Chondrocyte (in vitro differentiated cells): ENCODE data around the gene PPP2CA. TPM values are rescaled to one million over a fixed set of nuclear protein-coding genes. Genes with fewer than 3 reads are reported as not detected.

Experiments used
- DNase-seq: peaks from one replicate; pipeline ENCODE4 v3.0.0; 2021; ENCODE audit warnings: mixed read lengths, low spot score
- H3K27ac Mint-ChIP-seq: one replicate; pipeline ENCODE4 v1.8.0; 2021; ENCODE audit warnings: mild to moderate bottlenecking, moderate library complexity, mixed read lengths; ENCODE audit not compliant: unreplicated experiment
- H3K27me3 Mint-ChIP-seq: 2 replicates; pipeline ENCODE4 v1.8.0; 2021; ENCODE audit warnings: low read depth, mixed read lengths
- H3K36me3 Mint-ChIP-seq: 2 replicates; pipeline ENCODE4 v1.8.0; 2021; ENCODE audit warnings: low read depth, mixed read lengths
- H3K4me1 Mint-ChIP-seq: 2 replicates; pipeline ENCODE4 v1.8.0; 2021; ENCODE audit warnings: low read depth, mild to moderate bottlenecking, mixed read lengths
- H3K4me3 Mint-ChIP-seq: one replicate; pipeline ENCODE4 v1.8.0; 2021; ENCODE audit warnings: mild to moderate bottlenecking, moderate library complexity, mixed read lengths; ENCODE audit not compliant: unreplicated experiment
- H3K9me3 Mint-ChIP-seq: 2 replicates; pipeline ENCODE4 v1.8.0; 2021; ENCODE audit warnings: low read depth, mixed read lengths
- CTCF ChIP-seq: fragments of 200-600 bp; sonication (generic); IDR thresholded peaks from 2 replicates; pipeline ENCODE4 v1.5.0; 2021; ENCODE audit warnings: antibody characterized with exemption, mild to moderate bottlenecking, moderate library complexity
- total RNA-seq: library from RNA; stranded (reverse); gene quantifications from 3 replicates; pipeline ENCODE4 v1.2.1, GENCODE V29; 2021

Gene PPP2CA
- total RNA-seq, 1 donor from 2014 or later = 109 TPM

- Mint-ChIP-seq H3K4me1 (peaks cover 21% of the 10 kb centered on the region), H3K27me3 (no peaks in the 10 kb centered on the region), H3K4me3 (no peak overlapping the region), H3K9me3 (no peaks in the 10 kb centered on the region), H3K27ac (no peak overlapping the region), H3K36me3 (no peaks in the 10 kb centered on the region)
- TF ChIP-seq CTCF = no peak
- DNase-seq = no peak
Observed at GRCh38 chr5:134248256-134248655, 22.4 kb upstream of the PPP2CA start.

- no peak for TF ChIP-seq CTCF
- Mint-ChIP-seq H3K27me3 (no peaks in the 10 kb centered on the region), H3K36me3 (no peaks in the 10 kb centered on the region), H3K9me3 (no peaks in the 10 kb centered on the region), H3K27ac (no peak overlapping the region), H3K4me3 (no peak overlapping the region), H3K4me1 (peaks cover 18% of the 10 kb centered on the region)
- DNase-seq = no peak
Observed at GRCh38 chr5:134247428-134248224, 21.8 kb upstream of the PPP2CA start.

- H3K27ac Mint-ChIP-seq = no peak overlapping the region
- no peak for DNase-seq
- H3K9me3 Mint-ChIP-seq = no peaks in the 10 kb centered on the region
- no peaks in the 10 kb centered on the region for H3K36me3 Mint-ChIP-seq
- no peak for TF ChIP-seq CTCF
- H3K4me3 Mint-ChIP-seq = no peak overlapping the region
- no peaks in the 10 kb centered on the region for H3K27me3 Mint-ChIP-seq
- peaks cover 16% of the 10 kb centered on the region for H3K4me1 Mint-ChIP-seq
Observed at GRCh38 chr5:134246771-134247427, 21.0 kb upstream of the PPP2CA start.

GRCh38 chr5:134245692-134246091 is 19.8 kb upstream of the PPP2CA start:
- H3K27me3 Mint-ChIP-seq = no peaks in the 10 kb centered on the region
- H3K36me3 Mint-ChIP-seq = no peaks in the 10 kb centered on the region
- TF ChIP-seq CTCF = no peak
- H3K27ac Mint-ChIP-seq = no peak overlapping the region
- H3K4me3 Mint-ChIP-seq = no peak overlapping the region
- DNase-seq = no peak
- H3K4me1 Mint-ChIP-seq = peaks cover 18% of the 10 kb centered on the region
- H3K9me3 Mint-ChIP-seq = no peaks in the 10 kb centered on the region

- no peak for TF ChIP-seq CTCF
- H3K4me3 Mint-ChIP-seq = peak overlapping the region; percentile 43
- no peaks in the 10 kb centered on the region for H3K9me3 Mint-ChIP-seq
- no peaks in the 10 kb centered on the region for H3K27me3 Mint-ChIP-seq
- DNase-seq = no peak
- H3K36me3 Mint-ChIP-seq = no peaks in the 10 kb centered on the region
- peak overlapping the region; percentile 73 for H3K27ac Mint-ChIP-seq
- peaks cover 23% of the 10 kb centered on the region for H3K4me1 Mint-ChIP-seq
Observed at GRCh38 chr5:134245101-134245604, 19.3 kb upstream of the PPP2CA start.
